Left renal pelvis (tissue), 4 donors: ENCODE data around the gene DENND11. TPM values are rescaled to one million over a fixed set of nuclear protein-coding genes. Genes with fewer than 3 reads are reported as not detected.

ENCODE experiments used
- polyA plus RNA-seq, 4 donors: library from polyadenylated mRNA; unstranded; fragments of 120-200 nt; gene quantifications; one replicate each; pipeline ENCODE4 v1.2.1, GENCODE V29; 2013; ENCODE audit not compliant: insufficient read length in 4 of 4

Gene DENND11
- polyA plus RNA-seq, 4 donors: 11.4 to 30.4 (median 28.1) TPM

Other genes starting within 250 kb of the DENND11 start
- gene AGK, start 150.8 kb downstream of the DENND11 start, polyA plus RNA-seq: 10 to 100 TPM; 30.9 to 42.0 (median 36.6) TPM
- gene WEE2, start 6.2 kb upstream of the DENND11 start, polyA plus RNA-seq: under 1 TPM; 0.19 to 0.60 (median 0.32) TPM
- gene SSBP1, start 36.2 kb upstream of the DENND11 start, polyA plus RNA-seq: 100 to 1,000 TPM; 114 to 159 (median 130) TPM
- 1 to 10 TPM in 1 of 4 donors, under 1 TPM in 3; 0.40 to 1.1 (median 0.85) TPM for gene TAS2R3, start 61.9 kb upstream of the DENND11 start, polyA plus RNA-seq
- 1 to 10 TPM; 1.2 to 5.7 (median 1.6) TPM for gene TAS2R4, start 74.5 kb upstream of the DENND11 start, polyA plus RNA-seq
- 1 to 10 TPM; 1.7 to 9.3 (median 3.5) TPM for gene TAS2R5, start 88.1 kb upstream of the DENND11 start, polyA plus RNA-seq
- 1 to 10 TPM in 1 of 4 donors, under 1 TPM in 3; 0.14 to 1.0 (median 0.35) TPM for gene PRSS37, start 139.3 kb upstream of the DENND11 start, polyA plus RNA-seq
- gene OR9A4, start 214.2 kb upstream of the DENND11 start, polyA plus RNA-seq: not detected
- gene CLEC5A, start 244.8 kb upstream of the DENND11 start, polyA plus RNA-seq: under 1 TPM; 0.21 to 0.67 (median 0.57) TPM